Caki2 (cell line): ENCODE measurements around the gene TRPC1. TPM values are rescaled to one million over a fixed set of nuclear protein-coding genes. Genes with fewer than 3 reads are reported as not detected.

Experiments
- total RNA-seq: library from RNA; depleted of rRNA; stranded (reverse); fragments of >200 nt; shearing (Covaris generic); gene quantifications from 2 replicates; pipeline ENCODE4 v1.2.3, GENCODE V29; 2014; ENCODE audit warnings: low replicate concordance; rRNA removed

Gene TRPC1
- total RNA-seq, 1 experiment from 2014 or later, result 11.4 TPM

Other genes starting within 250 kb of the TRPC1 start
- 7.6 and 8.9 TPM in 2 replicates for gene ATR, start 145.3 kb upstream of the TRPC1 start, total RNA-seq
- 25.0 and 36.6 TPM in 2 replicates for gene PLS1, start 127.6 kb upstream of the TRPC1 start, total RNA-seq
- gene PCOLCE2, start 165.0 kb downstream of the TRPC1 start, total RNA-seq, result 70.4 and 88.2 TPM in 2 replicates
- gene PAQR9, start 239.6 kb downstream of the TRPC1 start, total RNA-seq, result 0.03 TPM in 1 of 2 replicates, not detected in the other